SK-N-SH treated with all-trans-retinoic acid at 6 μM for 48 hours (cell line): ENCODE measurements around the gene DBNDD2.

Experiments
- ATAC-seq: fragments of 200-7000 bp; cut with Tn5 transposase; 3 replicates; pipeline ENCODE4 v1.9.1; 2020; ENCODE audit warnings: mild to moderate bottlenecking, moderate library complexity
- ARNTL ChIP-seq: fragments of 450-650 bp; formaldehyde crosslinking; IDR thresholded peaks from 2 replicates; pipeline ENCODE4 v1.5.0; 2020; ENCODE audit warnings: low read depth, mild to moderate bottlenecking, moderate library complexity, borderline replicate concordance
- BACH2 ChIP-seq: fragments of 250-450 bp; sonication (Bioruptor Pico); IDR thresholded peaks from 2 replicates; pipeline ENCODE4 v1.9.0; 2021; ENCODE audit warnings: mild to moderate bottlenecking, borderline replicate concordance
- CREB5 ChIP-seq: fragments of 250-450 bp; sonication (Bioruptor Pico); IDR thresholded peaks from 2 replicates; pipeline ENCODE4 v1.5.1; 2020; ENCODE audit warnings: low read depth, mild to moderate bottlenecking, moderate library complexity
- CSDC2 ChIP-seq: fragments of 250-450 bp; sonication (Bioruptor Pico); IDR thresholded peaks from 2 replicates; pipeline ENCODE4 v1.5.0; 2020; ENCODE audit warnings: mild to moderate bottlenecking, moderate library complexity
- CSRNP3 ChIP-seq: fragments of 250-450 bp; sonication (Bioruptor Pico); IDR thresholded peaks from 2 replicates; pipeline ENCODE4 v1.5.1; 2021; ENCODE audit warnings: mild to moderate bottlenecking, moderate library complexity
- ESRRG ChIP-seq: fragments of 250-450 bp; sonication (Bioruptor Pico); IDR thresholded peaks from 2 replicates; pipeline ENCODE4 v1.6.1; 2021; ENCODE audit warnings: mild to moderate bottlenecking
- GLIS3 ChIP-seq: fragments of 250-450 bp; sonication (Bioruptor Pico); IDR thresholded peaks from 2 replicates; pipeline ENCODE4 v1.5.0; 2020; ENCODE audit warnings: mild to moderate bottlenecking, moderate library complexity
- OSR1 ChIP-seq: fragments of 250-450 bp; sonication (Bioruptor Pico); IDR thresholded peaks from 2 replicates; pipeline ENCODE4 v1.8.0; 2022; ENCODE audit warnings: moderate library complexity, mild to moderate bottlenecking, inconsistent platforms
- PATZ1 ChIP-seq: fragments of 250-450 bp; sonication (Bioruptor Pico); IDR thresholded peaks from 2 replicates; pipeline ENCODE4 v1.8.0; 2020; ENCODE audit warnings: mild to moderate bottlenecking, moderate library complexity, borderline replicate concordance
- POU6F1 ChIP-seq: fragments of 250-450 bp; sonication (Bioruptor Pico); IDR thresholded peaks from 2 replicates; pipeline ENCODE4 v1.8.0; 2021; ENCODE audit warnings: low read depth, mild to moderate bottlenecking, moderate library complexity, borderline replicate concordance
- PPARA ChIP-seq: fragments of 250-450 bp; sonication (Bioruptor Pico); IDR thresholded peaks from 2 replicates; pipeline ENCODE4 v1.5.0; 2020; ENCODE audit warnings: mild to moderate bottlenecking, borderline replicate concordance
- RARB ChIP-seq: fragments of 250-450 bp; sonication (Bioruptor Pico); IDR thresholded peaks from 2 replicates; pipeline ENCODE4 v1.8.0; 2021; ENCODE audit warnings: mild to moderate bottlenecking, moderate library complexity
- SNAI2 ChIP-seq: fragments of 250-450 bp; sonication (Bioruptor Pico); IDR thresholded peaks from 2 replicates; pipeline ENCODE4 v1.5.0; 2020; ENCODE audit warnings: mild to moderate bottlenecking, moderate library complexity
- TCF4 ChIP-seq: fragments of 250-450 bp; sonication (Bioruptor Pico); IDR thresholded peaks from 2 replicates; pipeline ENCODE4 v1.8.0; 2021; ENCODE audit warnings: mild to moderate bottlenecking, moderate library complexity, borderline replicate concordance
- TOX ChIP-seq: fragments of 250-450 bp; sonication (Bioruptor Pico); IDR thresholded peaks from 2 replicates; pipeline ENCODE4 v1.8.0; 2021; ENCODE audit warnings: mild to moderate bottlenecking, moderate library complexity, borderline replicate concordance
- TSHZ2 ChIP-seq: fragments of 250-450 bp; sonication (Bioruptor Pico); IDR thresholded peaks from 2 replicates; pipeline ENCODE4 v1.5.0; 2020; ENCODE audit warnings: mild to moderate bottlenecking, moderate library complexity
- ZC3H10 ChIP-seq: fragments of 250-450 bp; sonication (Bioruptor Pico); IDR thresholded peaks from 2 replicates; pipeline ENCODE4 v1.5.1; 2021; ENCODE audit warnings: mild to moderate bottlenecking, moderate library complexity
- ZFP3 ChIP-seq: fragments of 250-450 bp; sonication (Bioruptor Pico); IDR thresholded peaks from 2 replicates; pipeline ENCODE4 v1.5.0; 2020; ENCODE audit warnings: mild to moderate bottlenecking, moderate library complexity
- ZNF565 ChIP-seq: fragments of 450-650 bp; formaldehyde crosslinking; conservative IDR thresholded peaks from 2 replicates; pipeline ENCODE4 v1.5.0; 2020; ENCODE audit warnings: low read depth, mild to moderate bottlenecking, moderate library complexity
- ZNF70 ChIP-seq: fragments of 450-650 bp; formaldehyde crosslinking; IDR thresholded peaks from 2 replicates; pipeline ENCODE4 v1.5.0; 2020; ENCODE audit warnings: mild to moderate bottlenecking, moderate library complexity
- ZNF8 ChIP-seq: fragments of 450-650 bp; formaldehyde crosslinking; IDR thresholded peaks from 2 replicates; pipeline ENCODE4 v1.5.0; 2020; ENCODE audit warnings: mild to moderate bottlenecking, moderate library complexity

The DBNDD2 gene

GRCh38 chr20:45433976-45434375, 25.9 kb downstream of the DBNDD2 start:
- TF ChIP-seq TOX (no peak), POU6F1 (CRISPR knock-in tag) (no peak), CSDC2 (no peak), GLIS3 (CRISPR knock-in tag) (no peak)
- ATAC-seq = no peak

GRCh38 chr20:45436732-45437485, 28.8 kb downstream of the DBNDD2 start:
- peak; percentile 77; the same call in 1 of the 2 replicates for TF ChIP-seq ZFP3 (CRISPR knock-in tag)
- no peak for TF ChIP-seq ESRRG
- TF ChIP-seq TCF4 (CRISPR knock-in tag) = no peak; the same call in 1 of the 2 replicates
- no peak for TF ChIP-seq POU6F1 (CRISPR knock-in tag)
- no peak for TF ChIP-seq PPARA (CRISPR knock-in tag)
- TF ChIP-seq TOX = no peak
- no peak for TF ChIP-seq ZNF70
- TF ChIP-seq OSR1 = no peak
- no peak for TF ChIP-seq RARB (CRISPR knock-in tag)
- peak; percentile 99 for ATAC-seq

- ATAC-seq = no peak
- TF ChIP-seq ZC3H10 (CRISPR knock-in tag) (no peak), PPARA (CRISPR knock-in tag) (no peak), ZNF70 (no peak), CSRNP3 (CRISPR knock-in tag) (no peak), BACH2 (CRISPR knock-in tag) (no peak), OSR1 (no peak), CREB5 (CRISPR knock-in tag) (no peak), TCF4 (CRISPR knock-in tag) (no peak), ARNTL (CRISPR knock-in tag) (no peak), GLIS3 (CRISPR knock-in tag) (no peak), POU6F1 (CRISPR knock-in tag) (no peak), ZNF8 (CRISPR knock-in tag) (no peak), ZNF565 (no peak), TSHZ2 (no peak), PATZ1 (CRISPR knock-in tag) (no peak), TOX (no peak), SNAI2 (CRISPR knock-in tag) (no peak)
These were observed 32.3 kb downstream of the DBNDD2 start for GRCh38 chr20:45440424-45440823.
